Endodermal cell (in vitro differentiated cells): ENCODE data around the gene SNAP47. TPM values are rescaled to one million over a fixed set of nuclear protein-coding genes. Genes with fewer than 3 reads are reported as not detected.

Source experiments
- DNase-seq: peaks from one replicate; pipeline ENCODE4 v3.0.0-alpha.2; 2017
- H3K27ac ChIP-seq: 2 replicates; pipeline ENCODE4 v1.5.1; 2013; ENCODE audit warnings: mild to moderate bottlenecking, low read depth, low read length, moderate library complexity
- H3K27me3 ChIP-seq: 2 replicates; pipeline ENCODE4 v1.6.1; 2013; ENCODE audit warnings: mild to moderate bottlenecking, low read length, moderate library complexity; ENCODE audit not compliant: insufficient read depth, control insufficient read depth, poor library complexity, severe bottlenecking
- H3K36me3 ChIP-seq: 2 replicates; pipeline ENCODE4 v1.7.0; 2013; ENCODE audit warnings: mild to moderate bottlenecking, low read length, moderate library complexity; ENCODE audit not compliant: control insufficient read depth, insufficient read depth
- H3K4me1 ChIP-seq: one replicate; pipeline ENCODE4 v1.7.0; 2013; ENCODE audit warnings: low read length; ENCODE audit not compliant: control insufficient read depth, insufficient read depth
- H3K4me3 ChIP-seq: 2 replicates; pipeline ENCODE4 v1.5.1; 2013; ENCODE audit warnings: mild to moderate bottlenecking, low read length, moderate library complexity
- H3K9ac ChIP-seq: 2 replicates; pipeline ENCODE4 v1.6.1; 2013; ENCODE audit warnings: mild to moderate bottlenecking, low read length, moderate library complexity; ENCODE audit not compliant: poor library complexity, severe bottlenecking; ENCODE audit errors: extremely low read depth
- H3K9me3 ChIP-seq: 2 replicates; pipeline ENCODE4 v1.6.1; 2013; ENCODE audit warnings: mild to moderate bottlenecking, low read length, moderate library complexity; ENCODE audit not compliant: control insufficient read depth
- H3K27ac Mint-ChIP-seq: 2 replicates; pipeline ENCODE4 v1.8.0; 2020; ENCODE audit warnings: mixed read lengths
- H3K27me3 Mint-ChIP-seq: 2 replicates; pipeline ENCODE4 v1.8.0; 2021; ENCODE audit warnings: mild to moderate bottlenecking, mixed read lengths; ENCODE audit not compliant: insufficient read depth
- H3K36me3 Mint-ChIP-seq: 2 replicates; pipeline ENCODE4 v1.8.0; 2020; ENCODE audit warnings: low read depth, mixed read lengths
- H3K4me1 Mint-ChIP-seq: 2 replicates; pipeline ENCODE4 v1.8.0; 2020; ENCODE audit warnings: mixed read lengths
- H3K4me3 Mint-ChIP-seq: 2 replicates; pipeline ENCODE4 v1.8.0; 2020; ENCODE audit warnings: mild to moderate bottlenecking, moderate library complexity, mixed read lengths
- H3K9me3 Mint-ChIP-seq: 2 replicates; pipeline ENCODE4 v1.8.0; 2020; ENCODE audit warnings: mild to moderate bottlenecking, mixed read lengths
- CTCF ChIP-seq: fragments of 200-600 bp; sonication (generic); conservative IDR thresholded peaks from 2 replicates; pipeline ENCODE4 v1.5.0; 2021; ENCODE audit warnings: antibody characterized with exemption, mild to moderate bottlenecking
- WGBS, 2 experiments: methylation state at CpG; one replicate each; pipeline versions ENCODE4 v1.1.5 to v1.1.7; 2013; ENCODE audit warnings: missing lambda C conversion rate in 2 of 2, mixed read lengths in 1 of 2; ENCODE audit not compliant: insufficient coverage in 1 of 2, insufficient read length in 1 of 2; 5-methylcytosine and 5-hydroxymethylcytosine counted together
- total RNA-seq, 2 donors: library from RNA; stranded (reverse); fragmentation: NEBNext Ultra II Directional in 1 of 2; extraction: Animal tissue kit (Norgen Biotek cat#: 25700) in 1 of 2; gene quantifications; 2 replicates in 1 of 2; 3 replicates in 1 of 2; pipeline ENCODE4 v1.2.1, GENCODE V29; 2021

SNAP47 gene
- total RNA-seq, 2 donors from 2014 or later, result 42.5 to 46.6 TPM

GRCh38 chr1:227733751-227734545 is 1.3 kb upstream of the SNAP47 start:
- no peaks in the 10 kb centered on the region for H3K9me3 Mint-ChIP-seq
- WGBS, 2 experiments, result 88 to 91% methylated on average over 17 to 23 of the region's 24 CpGs
- peak overlapping the region; percentile 83 for H3K4me3 Mint-ChIP-seq
- Histone ChIP-seq H3K4me1 (no peaks in the 10 kb centered on the region), H3K27me3 (no peaks in the 10 kb centered on the region), H3K9ac (peak overlapping the region; percentile 56), H3K27ac (no peak overlapping the region), H3K4me3 (peak overlapping the region; percentile 92), H3K9me3 (no peaks in the 10 kb centered on the region), H3K36me3 (peaks cover 14% of the 10 kb centered on the region)
- H3K27me3 Mint-ChIP-seq, result no peaks in the 10 kb centered on the region
- DNase-seq, result no peak
- H3K27ac Mint-ChIP-seq, result peak overlapping the region; percentile 8
- no peak for TF ChIP-seq CTCF
- H3K36me3 Mint-ChIP-seq, result peaks cover 6% of the 10 kb centered on the region
- H3K4me1 Mint-ChIP-seq, result peaks cover 15% of the 10 kb centered on the region

- Histone ChIP-seq H3K9me3 (no peaks in the 10 kb centered on the region), H3K4me1 (no peaks in the 10 kb centered on the region), H3K4me3 (peak overlapping the region; percentile 92), H3K36me3 (peaks cover 14% of the 10 kb centered on the region), H3K27me3 (no peaks in the 10 kb centered on the region), H3K27ac (no peak overlapping the region), H3K9ac (peak overlapping the region; percentile 56)
- peaks cover 12% of the 10 kb centered on the region for H3K4me1 Mint-ChIP-seq
- no peaks in the 10 kb centered on the region for H3K9me3 Mint-ChIP-seq
- WGBS, 2 experiments, result 3 to 5% methylated on average over 8 to 10 of the region's 10 CpGs
- H3K36me3 Mint-ChIP-seq, result peaks cover 11% of the 10 kb centered on the region
- no peak for DNase-seq
- peak overlapping the region; percentile 8 for H3K27ac Mint-ChIP-seq
- no peaks in the 10 kb centered on the region for H3K27me3 Mint-ChIP-seq
- H3K4me3 Mint-ChIP-seq, result peak overlapping the region; percentile 83
- TF ChIP-seq CTCF, result no peak
Measured at GRCh38 chr1:227734546-227734855, 734 bp upstream of the SNAP47 start.

GRCh38 chr1:227735539-227736285 is 477 bp downstream of the SNAP47 start:
- Histone ChIP-seq H3K4me1 (no peaks in the 10 kb centered on the region), H3K4me3 (peak overlapping the region; percentile 92), H3K27ac (no peak overlapping the region), H3K9me3 (no peaks in the 10 kb centered on the region), H3K27me3 (no peaks in the 10 kb centered on the region), H3K9ac (peak overlapping the region; percentile 77), H3K36me3 (peaks cover 14% of the 10 kb centered on the region)
- peaks cover 17% of the 10 kb centered on the region for H3K36me3 Mint-ChIP-seq
- H3K27ac Mint-ChIP-seq, result peak overlapping the region; percentile 86
- DNase-seq, result no peak
- no peaks in the 10 kb centered on the region for H3K27me3 Mint-ChIP-seq
- 3 to 5% methylated on average over 14 to 31 of the region's 31 CpGs for WGBS, 2 experiments
- no peaks in the 10 kb centered on the region for H3K9me3 Mint-ChIP-seq
- TF ChIP-seq CTCF, result no peak
- H3K4me1 Mint-ChIP-seq, result peaks cover 4% of the 10 kb centered on the region
- H3K4me3 Mint-ChIP-seq, result peak overlapping the region; percentile 83
